Ectodermal cell (in vitro differentiated cells): Measurements from ENCODE around the gene ZNF77.
"Not testable (repeated sequence)": the region's sequence is repeated elsewhere in the genome, so short reads cannot be mapped to it uniquely, and the experiment has no call there.

Source experiments
- H3K27ac ChIP-seq: 2 replicates; pipeline ENCODE4 v1.7.0; 2013; ENCODE audit warnings: mild to moderate bottlenecking, low read depth, low read length; ENCODE audit not compliant: insufficient read depth, poor library complexity, severe bottlenecking
- H3K27me3 ChIP-seq: 2 replicates; pipeline ENCODE4 v1.7.0; 2013; ENCODE audit warnings: mild to moderate bottlenecking, low read length; ENCODE audit not compliant: insufficient read depth, control insufficient read depth, poor library complexity, severe bottlenecking
- H3K36me3 ChIP-seq: one replicate; pipeline ENCODE4 v1.7.0; 2013; ENCODE audit warnings: low read length; ENCODE audit not compliant: control insufficient read depth, insufficient read depth
- H3K4me1 ChIP-seq: one replicate; pipeline ENCODE4 v1.7.0; 2013; ENCODE audit warnings: low read length; ENCODE audit not compliant: control insufficient read depth, insufficient read depth
- H3K4me3 ChIP-seq: 2 replicates; pipeline ENCODE4 v1.7.0; 2013; ENCODE audit warnings: low read depth, low read length, control low read depth; ENCODE audit not compliant: insufficient read depth
- H3K9me3 ChIP-seq: 2 replicates; pipeline ENCODE4 v1.7.0; 2013; ENCODE audit warnings: mild to moderate bottlenecking, low read length, moderate library complexity; ENCODE audit not compliant: control insufficient read depth
- WGBS, 2 experiments: methylation state at CpG; one replicate each; pipeline ENCODE4 v1.1.7; 2013; ENCODE audit warnings: missing lambda C conversion rate in 2 of 2; 5-methylcytosine and 5-hydroxymethylcytosine counted together

ZNF77 gene

GRCh38 chr19:2926341-2927031, 18.3 kb downstream of the ZNF77 start:
- no peaks in the 10 kb centered on the region for H3K27me3 ChIP-seq
- H3K4me1 ChIP-seq = no peaks in the 10 kb centered on the region
- peaks cover 4% of the 10 kb centered on the region for H3K9me3 ChIP-seq
- H3K36me3 ChIP-seq = no peaks in the 10 kb centered on the region
- H3K4me3 ChIP-seq = no peak overlapping the region
- WGBS, 2 experiments = 94 to 95% methylated on average over 53 of the region's 53 CpGs
- no peak overlapping the region for H3K27ac ChIP-seq

GRCh38 chr19:2923510-2923909, 21.3 kb downstream of the ZNF77 start:
- no peaks in the 10 kb centered on the region for H3K4me1 ChIP-seq
- H3K9me3 ChIP-seq = no peaks in the 10 kb centered on the region
- no peak overlapping the region for H3K27ac ChIP-seq
- 84 to 85% methylated on average over 4 of the region's 4 CpGs for WGBS, 2 experiments
- no peak overlapping the region for H3K4me3 ChIP-seq
- H3K27me3 ChIP-seq = no peaks in the 10 kb centered on the region
- no peaks in the 10 kb centered on the region for H3K36me3 ChIP-seq

- 68 to 75% methylated on average over 5 of the region's 5 CpGs for WGBS, 2 experiments
- no peak overlapping the region for H3K27ac ChIP-seq
- H3K36me3 ChIP-seq = peaks cover 2% of the 10 kb centered on the region
- no peaks in the 10 kb centered on the region for H3K9me3 ChIP-seq
- H3K27me3 ChIP-seq = no peaks in the 10 kb centered on the region
- no peak overlapping the region for H3K4me3 ChIP-seq
- no peaks in the 10 kb centered on the region for H3K4me1 ChIP-seq
These were observed 21.8 kb downstream of the ZNF77 start for GRCh38 chr19:2922987-2923386.

- 95 to 96% methylated on average over 16 of the region's 16 CpGs for whole genome bisulfite sequencing, 2 experiments
These were observed 27.2 kb downstream of the ZNF77 start for GRCh38 chr19:2917275-2918184.

GRCh38 chr19:2912306-2912705, 32.5 kb downstream of the ZNF77 start:
- peaks cover under 1% of the 10 kb centered on the region for H3K9me3 ChIP-seq
- peaks cover 13% of the 10 kb centered on the region for H3K36me3 ChIP-seq
- peaks cover 2% of the 10 kb centered on the region for H3K4me1 ChIP-seq
- no peak overlapping the region for H3K27ac ChIP-seq
- H3K27me3 ChIP-seq = no peaks in the 10 kb centered on the region
- H3K4me3 ChIP-seq = no peak overlapping the region
- WGBS, 2 experiments = 95 to 98% methylated on average over 5 of the region's 5 CpGs

More at GRCh38 chr19:2917275-2918184, 27.2 kb downstream of the ZNF77 start:
- Histone ChIP-seq H3K4me3 (no peak overlapping the region), H3K27me3 (no peaks in the 10 kb centered on the region), H3K9me3 (peaks cover 3% of the 10 kb centered on the region), H3K36me3 (peaks cover 21% of the 10 kb centered on the region), H3K4me1 (peaks cover 2% of the 10 kb centered on the region), H3K27ac (no peak overlapping the region)

DNA sequence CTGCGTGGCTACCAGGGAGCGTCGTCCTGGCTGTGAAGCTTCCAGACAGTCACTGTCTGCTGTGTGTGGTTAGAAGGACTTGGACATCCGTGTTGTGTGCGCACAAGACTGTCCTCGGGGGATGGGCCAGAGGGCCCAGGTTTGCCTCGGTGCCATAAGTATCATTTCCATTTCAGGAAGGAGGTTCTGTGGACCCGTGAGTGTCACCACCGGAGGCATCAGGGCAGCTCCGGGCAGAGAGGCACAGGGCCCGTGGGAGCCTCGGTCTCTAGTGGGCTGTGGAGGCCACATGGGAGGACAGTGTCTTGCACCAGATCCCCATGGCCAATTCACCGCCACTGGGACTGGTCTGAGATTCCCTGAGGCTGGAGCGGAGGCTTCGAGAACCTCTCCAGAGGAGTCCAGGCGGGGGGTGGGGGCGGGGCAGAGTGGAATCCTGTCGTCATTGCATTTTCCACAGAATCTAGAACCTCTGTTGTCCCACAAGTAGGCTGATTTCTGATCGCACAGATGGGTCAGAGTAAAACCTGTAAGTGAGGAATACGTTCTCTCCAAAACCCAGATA, 38.1 kb downstream of the ZNF77 start:
- Histone ChIP-seq H3K4me3 (no peak overlapping the region), H3K4me1 (no peaks in the 10 kb centered on the region), H3K27ac (no peak overlapping the region), H3K27me3 (no peaks in the 10 kb centered on the region), H3K9me3 (no peaks in the 10 kb centered on the region), H3K36me3 (no peaks in the 10 kb centered on the region)
- 92 to 93% methylated on average over 20 of the region's 20 CpGs for WGBS, 2 experiments

DNA sequence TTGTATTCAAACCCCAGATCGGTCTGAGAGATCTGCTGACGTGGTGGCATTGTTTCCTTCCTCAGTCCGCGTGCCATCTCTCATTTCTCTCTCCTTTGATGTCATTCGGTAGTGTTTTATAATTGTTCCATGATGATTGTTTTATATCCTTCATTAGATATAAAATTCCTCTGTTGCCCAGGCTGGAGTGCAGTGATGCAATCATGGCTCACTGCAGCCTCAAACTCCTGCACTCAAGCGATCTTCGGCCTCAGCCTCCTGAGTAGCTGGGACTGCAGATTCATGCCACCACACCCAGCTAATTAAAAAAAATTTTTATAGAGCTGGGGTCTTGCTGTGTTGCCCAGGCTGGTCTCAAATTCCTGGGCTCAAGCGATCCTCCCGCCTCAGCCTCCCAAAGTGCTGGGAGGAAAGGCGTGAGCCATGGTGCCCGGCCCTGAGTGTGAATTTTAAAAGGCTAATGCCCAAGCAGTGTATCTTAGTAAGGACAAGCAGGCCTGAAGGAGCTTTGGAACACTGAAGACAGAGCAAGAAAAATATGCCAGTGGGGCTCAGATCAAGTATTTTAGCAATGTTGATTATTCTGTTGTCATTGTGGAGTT, 38.8 kb downstream of the ZNF77 start:
- WGBS, 2 experiments = 92 to 97% methylated on average over 9 to 10 of the region's 11 CpGs
- no peaks in the 10 kb centered on the region for H3K27me3 ChIP-seq
- no peaks in the 10 kb centered on the region for H3K9me3 ChIP-seq
- no peak overlapping the region for H3K4me3 ChIP-seq
- H3K4me1 ChIP-seq = no peaks in the 10 kb centered on the region
- no peak overlapping the region for H3K27ac ChIP-seq
- H3K36me3 ChIP-seq = no peaks in the 10 kb centered on the region

- H3K27me3 ChIP-seq, H3K4me3 ChIP-seq, H3K36me3 ChIP-seq, H3K9me3 ChIP-seq, H3K4me1 ChIP-seq, H3K27ac ChIP-seq: not testable (repeated sequence)
- 92 to 93% methylated on average over 13 of the region's 13 CpGs for WGBS, 2 experiments
These were observed 41.4 kb downstream of the ZNF77 start for GRCh38 chr19:2903326-2903725.

DNA sequence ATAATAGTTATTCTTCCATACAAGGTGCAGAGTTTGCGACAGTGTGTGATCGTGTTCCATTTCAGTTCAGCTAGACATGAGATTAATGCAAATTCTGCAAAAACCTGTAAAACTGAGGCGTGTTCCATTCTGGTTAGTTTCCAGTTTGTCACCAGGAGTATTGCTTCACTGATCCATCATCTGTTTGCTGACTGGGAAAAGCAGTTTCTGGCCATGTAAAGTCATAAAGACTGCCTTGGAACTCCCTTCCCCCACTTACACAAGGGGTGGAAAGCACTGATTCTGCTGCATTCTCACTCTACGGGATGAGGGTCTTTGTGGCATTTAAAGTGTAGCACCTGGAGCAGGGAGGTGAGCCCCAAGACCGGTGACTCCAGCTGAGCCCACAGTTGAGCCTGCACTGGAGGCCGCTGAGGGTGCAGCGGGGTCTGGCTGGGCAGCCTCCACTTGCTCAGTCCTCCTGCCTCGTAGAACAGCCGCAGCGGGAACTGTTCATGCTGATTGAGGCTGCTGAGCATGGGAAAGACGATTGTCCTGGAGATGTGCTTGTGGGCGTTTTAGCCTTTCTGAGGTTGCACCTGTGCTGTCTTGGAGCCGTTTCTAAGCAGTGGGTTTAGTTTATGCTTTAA, 42.1 kb downstream of the ZNF77 start:
- Histone ChIP-seq H3K9me3 (no peaks in the 10 kb centered on the region), H3K4me1 (no peaks in the 10 kb centered on the region), H3K36me3 (no peaks in the 10 kb centered on the region), H3K27me3 (no peaks in the 10 kb centered on the region), H3K4me3 (no peak overlapping the region), H3K27ac (no peak overlapping the region)
- WGBS, 2 experiments = 86% methylated on average over 13 of the region's 13 CpGs
